HG03135 (cell line): ENCODE measurements around the gene TRIM62.
"Not testable (repeated sequence)": the region's sequence is repeated elsewhere in the genome, so short reads cannot be mapped to it uniquely, and the experiment has no call there.

Experiments used
- ATAC-seq: cut with Tn5 transposase; IDR thresholded peaks from one replicate; pipeline ENCODE4 v1.9.1; 2021; ENCODE audit warnings: mild to moderate bottlenecking, moderate library complexity; ENCODE audit not compliant: unreplicated experiment

TRIM62 gene

GRCh38 chr1:33140153-33141149, 41.4 kb downstream of the TRIM62 start:
- ATAC-seq: no peak

- no peak for ATAC-seq
Observed at GRCh38 chr1:33137800-33138199, 44.0 kb downstream of the TRIM62 start.

- not testable (repeated sequence) for ATAC-seq
Observed at GRCh38 chr1:33136041-33136440, 45.8 kb downstream of the TRIM62 start.

GRCh38 chr1:33133478-33134105, 48.3 kb downstream of the TRIM62 start:
- ATAC-seq: no peak

GRCh38 chr1:33132549-33132948, 49.3 kb downstream of the TRIM62 start:
- ATAC-seq: no peak

GRCh38 chr1:33131191-33131590, 50.7 kb downstream of the TRIM62 start:
- no peak for ATAC-seq

- no peak for ATAC-seq
Observed at GRCh38 chr1:33130297-33130696, 51.5 kb downstream of the TRIM62 start.

GRCh38 chr1:33128781-33129180, 53.1 kb downstream of the TRIM62 start:
- no peak for ATAC-seq

GRCh38 chr1:33127001-33127823, 54.6 kb downstream of the TRIM62 start:
- ATAC-seq: peak; percentile 96

- ATAC-seq: no peak
Observed at GRCh38 chr1:33126411-33127000, 55.3 kb downstream of the TRIM62 start.

GRCh38 chr1:33124647-33125046, 57.2 kb downstream of the TRIM62 start:
- ATAC-seq: not testable (repeated sequence)

GRCh38 chr1:33123266-33123665, 58.6 kb downstream of the TRIM62 start:
- no peak for ATAC-seq

GRCh38 chr1:33122483-33123178, 59.2 kb downstream of the TRIM62 start:
- no peak for ATAC-seq

GRCh38 chr1:33121728-33122127, 60.1 kb downstream of the TRIM62 start:
- no peak for ATAC-seq

GRCh38 chr1:33120436-33121231, 61.2 kb downstream of the TRIM62 start:
- ATAC-seq: no peak

- no peak for ATAC-seq
Observed at GRCh38 chr1:33119532-33120217, 62.2 kb downstream of the TRIM62 start.

- no peak for ATAC-seq
Observed at GRCh38 chr1:33119050-33119449, 62.8 kb downstream of the TRIM62 start.

- ATAC-seq: no peak
Observed at GRCh38 chr1:33118274-33118673, 63.6 kb downstream of the TRIM62 start.
